Mucosa of descending colon (tissue), 3 donors: ENCODE results near the gene ATAD3A. TPM values are rescaled to one million over a fixed set of nuclear protein-coding genes. Genes with fewer than 3 reads are reported as not detected.

Experiments used
- ATAC-seq: fragments of 200-7000 bp; cut with Tn5 transposase; one replicate; pipeline ENCODE4 v1.9.1; 2020; ENCODE audit warnings: mild to moderate bottlenecking, moderate library complexity
- DNase-seq, 3 donors: peaks; one replicate each; pipeline ENCODE4 v3.0.0-alpha.2; 2020
- H3K36me3 ChIP-seq: fragments of 200-600 bp; one replicate; pipeline ENCODE4 v1.8.0; 2021; ENCODE audit warnings: low read depth, mild to moderate bottlenecking
- H3K4me1 ChIP-seq: fragments of 200-600 bp; one replicate; pipeline ENCODE4 v1.8.0; 2021; ENCODE audit warnings: low read depth, mild to moderate bottlenecking
- H3K4me3 ChIP-seq: fragments of 200-600 bp; one replicate; pipeline ENCODE4 v1.8.0; 2021; ENCODE audit warnings: mild to moderate bottlenecking
- H3K9me3 ChIP-seq: fragments of 200-600 bp; one replicate; pipeline ENCODE4 v1.8.0; 2021; ENCODE audit warnings: mild to moderate bottlenecking
- intact Hi-C, 2 donors: fragments of 100-400 bp; cut with DNase I in 1 of 2; cut with micrococcal nuclease in 1 of 2; formaldehyde crosslinking; loops; one replicate each; pipeline versions ENCODE4 v1.11.0 to v1.11.1; 2022; cut with DNase I, micrococcal nuclease
- total RNA-seq, 3 donors: library from RNA; stranded (reverse); fragmentation: NEBNext Ultra II Directional in 2 of 3; extraction: Animal tissue kit (Norgen Biotek cat#: 25700) in 2 of 3; gene quantifications; one replicate each; pipeline versions ENCODE4 v1.2.1 to v1.2.4, GENCODE V29; 2021 to 2023
- TF ChIP-seq, protein P1 (sequence below): fragments of 200-600 bp; IDR thresholded peaks from one replicate; pipeline ENCODE4 v1.8.0; 2022; ENCODE audit warnings: antibody characterized with exemption, mild to moderate bottlenecking
- donor health status: DM: no; HTN: no; CAD: no; lungs with moderate emphysema.
- donor health status: DM: no; HTN: no; CAD: no.
- donor health status: DM: no; HTN: yes; CAD: no.

The ATAD3A gene
- total RNA-seq, 3 donors from 2014 or later = 18.8 to 35.1 (median 20.8) TPM

DNA sequence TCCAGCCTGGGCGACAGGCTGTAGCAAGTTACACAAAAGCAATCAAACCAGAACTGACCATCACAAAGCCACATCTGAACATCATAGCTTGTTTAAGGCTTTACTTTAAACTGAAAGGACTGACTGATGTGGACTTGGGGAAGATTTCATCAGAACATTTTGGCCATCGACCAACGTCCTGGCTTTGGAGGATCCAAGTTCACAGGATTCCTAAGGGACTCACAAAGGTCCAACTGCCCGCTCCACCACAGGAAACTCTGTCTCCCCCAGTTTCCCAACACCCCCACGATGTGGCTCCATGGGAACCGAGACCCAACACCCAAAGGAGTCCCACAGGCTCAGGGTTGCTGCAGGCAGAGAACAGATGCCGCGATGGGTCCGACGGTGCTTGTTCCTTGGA, 53.4 kb downstream of the ATAD3A start:
- no peaks in the 10 kb centered on the region for H3K4me1 ChIP-seq
- no peak for DNase-seq
- H3K4me3 ChIP-seq = no peak overlapping the region
- intact Hi-C loops = no loop called here
- no peak for ATAC-seq
- TF ChIP-seq, protein P1, sequence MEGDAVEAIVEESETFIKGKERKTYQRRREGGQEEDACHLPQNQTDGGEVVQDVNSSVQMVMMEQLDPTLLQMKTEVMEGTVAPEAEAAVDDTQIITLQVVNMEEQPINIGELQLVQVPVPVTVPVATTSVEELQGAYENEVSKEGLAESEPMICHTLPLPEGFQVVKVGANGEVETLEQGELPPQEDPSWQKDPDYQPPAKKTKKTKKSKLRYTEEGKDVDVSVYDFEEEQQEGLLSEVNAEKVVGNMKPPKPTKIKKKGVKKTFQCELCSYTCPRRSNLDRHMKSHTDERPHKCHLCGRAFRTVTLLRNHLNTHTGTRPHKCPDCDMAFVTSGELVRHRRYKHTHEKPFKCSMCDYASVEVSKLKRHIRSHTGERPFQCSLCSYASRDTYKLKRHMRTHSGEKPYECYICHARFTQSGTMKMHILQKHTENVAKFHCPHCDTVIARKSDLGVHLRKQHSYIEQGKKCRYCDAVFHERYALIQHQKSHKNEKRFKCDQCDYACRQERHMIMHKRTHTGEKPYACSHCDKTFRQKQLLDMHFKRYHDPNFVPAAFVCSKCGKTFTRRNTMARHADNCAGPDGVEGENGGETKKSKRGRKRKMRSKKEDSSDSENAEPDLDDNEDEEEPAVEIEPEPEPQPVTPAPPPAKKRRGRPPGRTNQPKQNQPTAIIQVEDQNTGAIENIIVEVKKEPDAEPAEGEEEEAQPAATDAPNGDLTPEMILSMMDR = no peak
- H3K36me3 ChIP-seq = peaks cover 6% of the 10 kb centered on the region
- H3K9me3 ChIP-seq = no peaks in the 10 kb centered on the region

DNA sequence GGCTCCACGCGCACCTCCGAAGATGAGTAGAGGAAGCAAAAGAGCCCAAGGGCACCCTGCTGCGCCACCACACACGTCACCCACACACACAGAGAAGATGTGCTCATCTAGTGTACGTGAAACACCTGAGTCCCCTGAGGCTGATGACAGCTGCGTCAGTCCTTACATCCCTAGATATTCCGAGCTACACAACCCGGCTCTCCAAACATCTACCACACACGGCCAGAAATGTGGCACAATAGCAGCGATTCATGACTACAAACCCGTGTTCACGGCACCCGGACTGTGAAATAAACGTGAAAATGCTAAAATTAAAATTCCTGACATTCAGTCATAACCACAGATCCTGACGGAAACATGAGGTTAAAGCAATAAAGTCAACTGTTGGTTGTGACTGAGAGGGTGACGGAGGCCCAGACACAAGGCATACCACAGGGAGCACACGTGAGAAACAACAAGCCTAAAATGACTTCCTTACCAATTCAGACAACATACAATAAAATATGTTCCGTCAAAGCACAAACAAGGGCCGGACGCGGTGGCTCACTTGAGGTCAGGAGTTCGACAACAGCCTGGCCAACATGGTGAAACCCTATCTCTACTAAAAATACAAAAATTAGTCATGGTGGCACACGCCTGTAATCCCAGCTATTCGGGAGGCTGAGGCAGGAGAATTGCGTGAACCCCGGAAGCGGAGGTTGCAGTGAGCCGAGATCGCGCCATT, 55.4 kb downstream of the ATAD3A start:
- H3K4me1 ChIP-seq = no peaks in the 10 kb centered on the region
- intact Hi-C loops = no loop called here
- no peak for DNase-seq
- TF ChIP-seq, protein P1 = no peak
- H3K4me3 ChIP-seq = no peak overlapping the region
- H3K9me3 ChIP-seq = no peaks in the 10 kb centered on the region
- peaks cover 6% of the 10 kb centered on the region for H3K36me3 ChIP-seq
- ATAC-seq = no peak

DNA sequence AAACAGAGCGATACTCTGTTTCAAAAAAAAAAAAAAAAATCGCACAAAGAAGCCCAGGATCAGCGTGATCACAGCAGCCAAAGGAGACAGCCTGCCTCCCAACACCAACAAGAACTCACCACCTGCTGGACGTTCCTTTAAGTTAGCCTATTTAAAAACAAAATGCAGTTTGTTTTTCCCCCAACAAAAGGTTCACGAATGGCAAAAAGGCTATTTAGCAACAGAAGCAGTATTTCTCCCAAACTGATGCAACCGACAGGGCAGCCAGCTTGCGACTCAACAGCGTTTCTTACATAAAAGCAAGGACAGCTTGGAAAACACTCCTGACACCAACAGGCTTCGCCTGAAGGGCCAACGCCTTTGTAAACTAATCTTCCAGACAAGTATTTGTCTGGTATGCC, 55.9 kb downstream of the ATAD3A start:
- ATAC-seq = no peak
- peaks cover under 1% of the 10 kb centered on the region for H3K4me1 ChIP-seq

DNA sequence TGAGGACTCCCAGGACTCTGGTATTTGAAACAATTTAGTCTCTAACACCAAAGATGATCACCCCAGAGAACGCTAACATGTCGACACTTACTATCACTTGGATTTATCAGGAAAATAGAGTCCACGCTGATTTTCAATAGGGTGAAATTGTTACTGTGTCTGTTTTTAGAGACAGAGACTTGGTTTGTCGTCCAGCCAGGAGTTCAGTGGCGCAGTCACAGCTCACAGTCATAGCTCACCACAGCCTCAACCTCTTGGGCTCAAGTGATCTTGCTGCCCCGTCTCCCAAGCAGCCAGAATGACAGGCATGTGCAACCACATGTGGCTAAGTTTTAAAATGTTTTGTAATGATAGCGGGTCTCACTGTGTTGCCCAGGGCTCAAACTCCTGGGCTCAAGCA, 57.4 kb downstream of the ATAD3A start:
- ATAC-seq (no peak), DNase-seq (no peak)
- intact Hi-C loops = no loop called here
- Histone ChIP-seq H3K4me1 (peaks cover 8% of the 10 kb centered on the region), H3K9me3 (no peaks in the 10 kb centered on the region), H3K4me3 (no peak overlapping the region), H3K36me3 (no peaks in the 10 kb centered on the region)
- TF ChIP-seq, protein P1 = no peak

More for the DNA sequence above, 55.9 kb downstream of the ATAD3A start:
- TF ChIP-seq, protein P1 = no peak
- DNase-seq = no peak
- H3K9me3 ChIP-seq = no peaks in the 10 kb centered on the region
- H3K36me3 ChIP-seq = peaks cover under 1% of the 10 kb centered on the region
- intact Hi-C loops = no loop called here
- no peak overlapping the region for H3K4me3 ChIP-seq

DNA sequence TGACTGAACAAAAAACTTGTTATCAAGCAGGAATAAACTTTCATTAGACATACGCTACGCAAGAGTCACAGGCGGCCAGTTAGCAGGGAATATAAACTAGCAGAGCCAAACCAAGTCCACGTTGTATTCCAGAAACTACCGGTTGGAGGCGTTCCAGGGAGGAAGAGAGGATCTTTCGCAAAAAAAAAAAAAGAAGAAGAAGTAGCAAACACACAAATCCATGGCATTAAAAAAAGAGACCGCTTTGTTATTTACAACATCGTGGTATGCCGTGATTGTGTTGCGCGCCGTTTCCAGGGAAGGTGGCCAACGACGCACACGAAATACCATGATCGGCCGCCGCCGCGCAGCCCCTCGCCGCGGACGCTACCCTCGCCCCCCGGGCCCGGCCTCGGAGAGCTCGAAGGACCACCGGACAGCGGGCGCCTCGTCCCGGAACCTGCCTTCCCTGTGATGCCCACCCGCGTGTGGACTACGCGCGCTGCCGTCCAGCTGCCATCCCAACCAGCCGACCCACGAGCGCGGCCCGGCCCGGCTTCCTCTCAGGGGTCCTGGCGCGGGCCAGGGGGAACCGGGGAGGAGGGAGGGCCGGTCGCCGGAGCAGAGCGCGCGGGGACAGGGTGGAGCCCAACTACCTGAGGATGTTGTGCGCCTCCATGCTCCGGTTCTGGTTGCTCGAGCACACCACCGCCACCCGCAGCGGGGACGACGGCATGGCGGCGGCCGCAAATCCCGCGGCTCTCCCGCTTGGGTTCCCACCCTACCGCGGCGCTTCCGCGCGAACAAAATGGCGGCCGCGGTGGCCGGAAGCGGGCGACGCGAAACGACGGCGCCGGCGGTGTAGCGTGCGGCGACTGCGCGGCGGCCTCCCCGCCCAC, 62.1 kb downstream of the ATAD3A start:
- Histone ChIP-seq H3K4me1 (peaks cover 18% of the 10 kb centered on the region), H3K9me3 (no peaks in the 10 kb centered on the region), H3K4me3 (peak overlapping the region; percentile 95), H3K36me3 (no peaks in the 10 kb centered on the region)
- intact Hi-C loops = no loop called here
- DNase-seq = peak; percentile 70 to 83 (median 80)
- TF ChIP-seq, protein P1 = no peak
- peak; percentile 75 for ATAC-seq
